SH-SY5Y (cell line): Measurements from ENCODE around the gene CFAP298.

Experiments
- GATA2 ChIP-seq: IDR thresholded peaks from 2 replicates; pipeline ENCODE4 v1.6.1; 2011; ENCODE audit warnings: mild to moderate bottlenecking, low read depth, low read length
- GATA3 ChIP-seq: IDR thresholded peaks from 2 replicates; pipeline ENCODE4 v1.6.1; 2011; ENCODE audit warnings: low read depth, mild to moderate bottlenecking, low read length, moderate library complexity

CFAP298 gene

GRCh38 chr21:32612075-32612998 lies at the start of gene CFAP298:
Gene CFAP298 (minus strand): TSS chr21:32612377. CDS start chr21:32612243, 134 bp downstream.
- TF ChIP-seq GATA3 (no peak), GATA2 (no peak)

- TF ChIP-seq GATA3, result no peak
These were observed 46.3 kb upstream of the CFAP298 start for GRCh38 chr21:32658524-32658923.

GRCh38 chr21:32653326-32653901 lies 41.2 kb upstream of the CFAP298 start:
- TF ChIP-seq GATA3, result no peak
- TF ChIP-seq GATA2, result no peak

- no peak for TF ChIP-seq GATA2
- no peak for TF ChIP-seq GATA3
These were observed 36.0 kb upstream of the CFAP298 start for GRCh38 chr21:32648165-32648564.

- TF ChIP-seq GATA2, result no peak
These were observed 33.3 kb upstream of the CFAP298 start for GRCh38 chr21:32645261-32646182.

- no peak for TF ChIP-seq GATA3
- no peak for TF ChIP-seq GATA2
These were observed 29.8 kb upstream of the CFAP298 start for GRCh38 chr21:32641710-32642698.

- TF ChIP-seq GATA2 (no peak), GATA3 (no peak)
These were observed 14.5 kb upstream of the CFAP298 start for GRCh38 chr21:32626621-32627196.

GRCh38 chr21:32613436-32614043 lies 1.4 kb upstream of the CFAP298 start:
- TF ChIP-seq GATA2, result no peak
- no peak for TF ChIP-seq GATA3

- TF ChIP-seq GATA2, result no peak
- TF ChIP-seq GATA3, result no peak
These were observed 791 bp upstream of the CFAP298 start for GRCh38 chr21:32612999-32613337.

- TF ChIP-seq GATA2, result no peak
- no peak for TF ChIP-seq GATA3
These were observed 643 bp downstream of the CFAP298 start for GRCh38 chr21:32611471-32611997.

- TF ChIP-seq GATA2 (no peak), GATA3 (no peak)
These were observed 3.3 kb downstream of the CFAP298 start for GRCh38 chr21:32608851-32609250.

GRCh38 chr21:32605469-32605868 lies 6.7 kb downstream of the CFAP298 start:
- TF ChIP-seq GATA3, result no peak
- no peak for TF ChIP-seq GATA2

GRCh38 chr21:32604464-32604863 lies 7.7 kb downstream of the CFAP298 start:
- TF ChIP-seq GATA3, result no peak
- no peak for TF ChIP-seq GATA2

GRCh38 chr21:32603131-32603530 lies 9.0 kb downstream of the CFAP298 start:
- no peak for TF ChIP-seq GATA3
- no peak for TF ChIP-seq GATA2
